Tibial artery (tissue), 4 donors: Measurements from ENCODE around the gene TM7SF2.
A peak's percentile ranks its signal among the peaks of the same experiment; 100 is the strongest.

Experiments
- DNase-seq, 2 donors: peaks; one replicate each; pipeline ENCODE4 v3.0.0-alpha.2; 2019
- H3K27ac ChIP-seq, 2 donors: fragments of 200-600 bp; sonication (generic) in 1 of 2; 1 replicate in 1 of 2; 2 replicates in 1 of 2; pipeline ENCODE4 v1.5.1; 2018 to 2019; ENCODE audit warnings: mild to moderate bottlenecking in 1 of 2
- H3K27me3 ChIP-seq, 2 donors: fragments of 200-600 bp; sonication (generic) in 1 of 2; one replicate each; pipeline versions ENCODE4 v1.5.1 to v1.6.0; 2016 to 2019
- H3K36me3 ChIP-seq, 3 donors: fragments of 200-600 bp; sonication (generic) in 2 of 3; one replicate each; pipeline ENCODE4 v1.5.1; 2016 to 2019; ENCODE audit warnings: mild to moderate bottlenecking in 2 of 3
- H3K4me1 ChIP-seq, 4 donors: fragments of 200-600 bp; sonication (generic) in 2 of 4; 1 replicate in 3 of 4; 2 replicates in 1 of 4; pipeline ENCODE4 v1.5.1; 2016 to 2019
- H3K4me3 ChIP-seq, 2 donors: fragments of 200-600 bp; sonication (generic) in 1 of 2; 1 replicate in 1 of 2; 2 replicates in 1 of 2; pipeline ENCODE4 v1.5.1; 2018 to 2019; ENCODE audit warnings: mild to moderate bottlenecking in 2 of 2
- H3K9me3 ChIP-seq, 3 donors: fragments of 200-600 bp; sonication (generic) in 1 of 3; one replicate each; pipeline ENCODE4 v1.5.1; 2016 to 2019
- intact Hi-C: fragments of 100-400 bp; cut with DNase I; formaldehyde crosslinking; loops from one replicate; pipeline ENCODE4 v1.15.0; 2023; ENCODE audit warnings: low total_unique reads
- TF ChIP-seq, protein P1 (sequence below), 2 experiments: fragments of 200-600 bp in 1 of 2; fragments of 450-650 bp in 1 of 2; IDR thresholded peaks; one replicate each; pipeline ENCODE4 v1.5.1; 2017 to 2019; ENCODE audit warnings: antibody characterized with exemption in 2 of 2, mild to moderate bottlenecking in 1 of 2, moderate library complexity in 1 of 2

Gene TM7SF2

DNA sequence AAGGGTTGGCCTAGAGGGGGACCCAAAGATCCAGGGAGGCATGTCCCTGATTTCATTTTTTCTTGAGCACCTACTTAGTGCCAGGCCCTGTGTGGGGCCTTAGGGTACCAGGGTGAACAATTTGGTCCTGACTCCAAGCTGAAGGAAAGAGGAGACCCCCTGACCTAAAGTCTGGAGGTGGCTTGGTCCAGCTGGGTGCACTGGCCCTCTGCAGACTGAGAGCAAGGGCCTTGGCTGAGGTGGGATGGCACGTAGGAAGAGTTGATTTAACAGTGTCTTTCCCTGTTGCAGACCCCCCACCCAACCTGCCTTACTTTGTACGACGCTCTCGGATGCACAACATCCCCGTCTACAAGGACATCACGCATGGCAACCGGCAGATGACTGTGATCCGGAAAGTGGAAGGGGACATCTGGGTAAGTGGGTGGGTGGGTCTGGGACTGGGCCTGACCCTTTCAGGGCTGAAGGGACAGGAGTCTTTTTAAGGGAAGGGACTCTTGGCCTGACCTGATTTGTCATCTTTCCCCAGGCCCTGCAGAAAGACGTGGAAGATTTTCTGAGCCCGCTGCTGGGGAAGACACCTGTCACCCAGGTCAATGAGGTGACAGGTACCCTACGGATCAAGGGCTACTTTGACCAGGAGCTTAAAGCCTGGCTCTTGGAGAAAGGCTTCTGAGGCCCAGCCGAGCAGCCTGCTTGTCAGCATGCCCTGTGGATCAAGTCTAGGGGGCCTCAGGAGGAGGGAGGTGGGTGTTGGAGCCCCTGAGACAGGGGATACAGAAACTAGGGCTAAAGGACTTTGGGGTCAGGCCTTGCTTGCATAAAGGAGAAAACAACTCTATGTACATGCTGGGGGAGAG lies 13.8 kb downstream of the TM7SF2 start:
- TF ChIP-seq, protein P1, sequence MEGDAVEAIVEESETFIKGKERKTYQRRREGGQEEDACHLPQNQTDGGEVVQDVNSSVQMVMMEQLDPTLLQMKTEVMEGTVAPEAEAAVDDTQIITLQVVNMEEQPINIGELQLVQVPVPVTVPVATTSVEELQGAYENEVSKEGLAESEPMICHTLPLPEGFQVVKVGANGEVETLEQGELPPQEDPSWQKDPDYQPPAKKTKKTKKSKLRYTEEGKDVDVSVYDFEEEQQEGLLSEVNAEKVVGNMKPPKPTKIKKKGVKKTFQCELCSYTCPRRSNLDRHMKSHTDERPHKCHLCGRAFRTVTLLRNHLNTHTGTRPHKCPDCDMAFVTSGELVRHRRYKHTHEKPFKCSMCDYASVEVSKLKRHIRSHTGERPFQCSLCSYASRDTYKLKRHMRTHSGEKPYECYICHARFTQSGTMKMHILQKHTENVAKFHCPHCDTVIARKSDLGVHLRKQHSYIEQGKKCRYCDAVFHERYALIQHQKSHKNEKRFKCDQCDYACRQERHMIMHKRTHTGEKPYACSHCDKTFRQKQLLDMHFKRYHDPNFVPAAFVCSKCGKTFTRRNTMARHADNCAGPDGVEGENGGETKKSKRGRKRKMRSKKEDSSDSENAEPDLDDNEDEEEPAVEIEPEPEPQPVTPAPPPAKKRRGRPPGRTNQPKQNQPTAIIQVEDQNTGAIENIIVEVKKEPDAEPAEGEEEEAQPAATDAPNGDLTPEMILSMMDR (IDR thresholded peaks at IDR 0.05): no peak
- intact Hi-C loops: no loop called here
- Histone ChIP-seq H3K36me3 (peaks cover 63 to 76% (median 65%) of the 10 kb centered on the region in 3 donors), H3K9me3 (no peaks in the 10 kb centered on the region), H3K4me3 (no peak overlapping the region), H3K27ac (no peak overlapping the region), H3K4me1 (peaks cover 9 to 20% (median 18%) of the 10 kb centered on the region in 4 donors), H3K27me3 (no peaks in the 10 kb centered on the region)
- DNase-seq: peak in 1 of 2 donors; percentile 62

DNA sequence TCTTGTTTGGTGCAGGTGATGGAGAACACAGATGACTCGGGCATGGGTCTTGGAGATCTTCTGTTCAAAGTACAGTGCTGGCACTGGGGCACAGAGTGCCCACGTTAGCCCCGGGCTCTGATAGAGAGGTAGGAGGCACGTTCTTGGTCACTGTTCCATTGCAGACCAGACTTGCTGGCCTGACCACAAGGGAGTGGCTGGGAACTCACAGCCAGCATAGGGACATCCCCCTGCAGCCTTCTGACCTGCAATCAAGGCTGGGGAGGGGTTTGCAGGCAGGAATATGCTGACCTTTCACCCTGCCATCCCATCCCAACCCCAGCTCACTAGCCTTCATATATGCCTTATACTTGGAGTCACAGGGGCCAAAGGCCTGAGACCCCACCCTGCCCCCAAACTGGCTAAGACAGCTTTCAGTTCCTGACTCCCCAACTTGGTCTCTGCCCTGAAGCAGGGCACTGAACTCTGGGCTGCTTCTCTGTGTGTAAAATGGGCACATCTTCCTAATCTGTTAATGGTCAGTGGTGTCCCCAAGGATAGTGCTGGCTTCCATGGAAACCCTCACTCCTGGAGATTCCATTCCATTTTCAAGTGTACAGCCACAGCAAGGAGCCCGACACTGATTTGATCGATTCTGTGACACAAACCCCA lies 15.1 kb downstream of the TM7SF2 start:
- intact Hi-C loops: no loop called here
- Histone ChIP-seq H3K36me3 (peaks cover 70 to 81% (median 70%) of the 10 kb centered on the region in 3 donors), H3K4me3 (no peak overlapping the region), H3K27me3 (no peaks in the 10 kb centered on the region), H3K4me1 (peaks cover 0 to 11% (median 7%) of the 10 kb centered on the region in 4 donors), H3K9me3 (no peaks in the 10 kb centered on the region), H3K27ac (no peak overlapping the region)
- peak in 1 of 2 donors; percentile 28 for DNase-seq
- TF ChIP-seq, protein P1 (IDR thresholded peaks at IDR 0.05): no peak

DNA sequence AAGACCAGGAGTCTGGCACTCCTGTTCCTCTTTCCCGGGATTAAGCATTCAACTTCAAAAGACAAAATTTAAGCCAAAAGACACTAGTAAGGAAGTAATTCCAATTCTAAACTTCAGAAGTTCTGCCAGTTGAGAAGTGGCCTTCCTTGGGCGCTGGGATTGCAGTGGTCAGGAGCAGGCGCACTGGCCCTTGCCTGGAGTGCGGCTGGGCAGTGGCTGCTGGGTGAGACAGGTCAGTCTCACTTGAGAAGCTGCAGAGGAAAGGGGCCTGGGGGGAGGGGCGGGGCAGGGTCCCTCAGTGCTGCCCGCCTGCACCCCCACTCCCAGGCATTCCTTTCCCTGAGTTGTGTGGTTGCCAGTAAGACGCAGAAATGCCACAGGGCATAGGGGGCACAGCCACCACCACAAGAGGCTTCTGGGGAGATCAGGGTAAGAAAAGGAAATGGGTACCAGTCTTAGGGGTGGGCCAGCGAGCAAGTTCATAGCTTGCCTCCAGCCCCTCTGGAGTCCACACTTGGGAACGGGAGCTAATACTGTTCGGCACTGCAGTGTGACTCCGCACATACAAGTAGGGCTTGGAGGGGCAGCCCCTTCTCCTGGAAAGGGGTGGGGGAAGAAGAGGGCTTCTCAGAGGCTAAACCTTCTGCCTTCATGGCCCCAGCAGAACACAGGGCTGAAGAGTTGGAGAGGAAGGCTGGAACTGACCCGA lies 16.0 kb downstream of the TM7SF2 start:
- H3K4me1 ChIP-seq: peaks cover 0 to 13% (median 13%) of the 10 kb centered on the region in 4 donors
- peaks cover 70 to 89% (median 79%) of the 10 kb centered on the region in 3 donors for H3K36me3 ChIP-seq
- H3K4me3 ChIP-seq: no peak overlapping the region
- H3K27me3 ChIP-seq: no peaks in the 10 kb centered on the region
- peak in 1 of 2 donors; percentile 44 for DNase-seq
- intact Hi-C loops: no loop called here
- no peak overlapping the region for H3K27ac ChIP-seq
- H3K9me3 ChIP-seq: no peaks in the 10 kb centered on the region
- TF ChIP-seq, protein P1 (IDR thresholded peaks at IDR 0.05): no peak

DNA sequence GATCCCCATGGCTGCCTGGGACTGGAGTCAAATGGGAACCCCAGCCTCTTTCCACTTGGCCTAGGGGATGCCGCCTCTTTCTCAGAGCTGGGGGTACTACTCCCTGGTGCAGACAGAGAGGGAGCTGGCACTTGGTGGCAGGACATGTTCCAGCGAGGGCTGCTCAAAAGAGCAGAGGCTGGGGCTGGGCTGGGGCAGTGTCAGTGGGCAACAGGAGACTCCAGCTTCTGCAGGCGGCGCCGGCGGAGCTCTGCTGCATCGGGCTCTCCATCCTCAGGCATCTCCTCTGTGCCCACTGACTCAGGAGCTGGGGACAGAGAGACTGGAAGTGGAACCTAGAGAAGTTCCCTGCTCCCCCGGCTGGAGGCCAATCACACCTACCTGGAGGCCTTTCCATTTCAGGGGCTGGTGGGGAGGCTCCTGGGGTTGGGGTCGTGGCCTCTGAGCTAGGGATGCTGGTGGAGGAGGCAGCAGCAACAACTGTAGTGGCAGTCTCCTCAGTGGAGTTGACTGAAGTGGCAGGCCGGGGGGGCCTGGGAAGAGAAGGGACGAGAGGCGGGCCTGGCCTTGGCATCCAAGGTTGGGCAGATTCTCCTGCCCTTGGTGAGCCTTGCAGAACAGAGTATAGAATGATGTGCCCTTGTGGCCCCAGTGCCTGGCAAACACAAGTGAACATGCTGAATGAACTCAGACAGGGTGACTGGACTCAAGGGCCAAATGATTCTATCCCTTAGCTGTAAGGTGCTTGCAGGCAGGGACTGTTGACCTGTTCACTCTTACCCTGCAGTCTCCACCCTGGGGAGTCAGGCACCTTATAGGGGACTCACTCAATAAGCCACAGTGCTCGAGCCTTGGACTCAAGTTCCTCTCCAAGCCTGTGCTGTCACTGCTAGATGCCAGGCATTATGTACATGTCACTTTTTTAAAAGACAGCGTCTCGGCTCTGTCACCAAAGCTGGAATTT lies 16.8 kb downstream of the TM7SF2 start:
- intact Hi-C loops: no loop called here
- TF ChIP-seq, protein P1 (IDR thresholded peaks at IDR 0.05): no peak

More for the DNA sequence above, 16.8 kb downstream of the TM7SF2 start:
- peak in 1 of 2 donors; percentile 31 for DNase-seq
- H3K27me3 ChIP-seq: no peaks in the 10 kb centered on the region
- H3K4me3 ChIP-seq: no peak overlapping the region
- H3K36me3 ChIP-seq: peaks cover 70 to 96% (median 82%) of the 10 kb centered on the region in 3 donors
- no peaks in the 10 kb centered on the region for H3K9me3 ChIP-seq
- no peak overlapping the region for H3K27ac ChIP-seq
- H3K4me1 ChIP-seq: peaks cover 5 to 15% (median 13%) of the 10 kb centered on the region in 4 donors
